ENCODE measurements around the gene SLMAP. TPM values are rescaled to one million over a fixed set of nuclear protein-coding genes. Genes with fewer than 3 reads are reported as not detected.

SLMAP gene
- total RNA-seq, 1 experiment from 2014 or later: 33.5 TPM

DNA sequence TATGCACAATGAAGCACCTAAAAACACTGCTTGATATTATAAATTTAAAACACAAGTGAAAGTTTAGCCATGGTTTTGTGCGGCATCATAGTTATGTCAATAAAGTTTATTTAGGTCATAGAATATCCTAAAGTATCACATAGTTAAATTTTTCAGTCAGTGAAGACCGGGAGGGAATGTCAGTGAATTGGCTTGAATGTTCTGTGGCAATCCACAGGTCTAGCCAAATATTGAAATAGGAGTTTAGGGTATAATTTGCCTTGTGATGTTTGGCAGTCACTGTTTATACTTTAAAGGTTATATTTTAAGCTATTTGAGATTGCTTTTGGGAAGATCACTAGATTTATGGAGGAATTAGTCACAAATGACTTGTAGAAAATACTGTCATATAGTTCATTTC, 172.4 kb downstream of the SLMAP start:
- no peak for DNase-seq

DNA sequence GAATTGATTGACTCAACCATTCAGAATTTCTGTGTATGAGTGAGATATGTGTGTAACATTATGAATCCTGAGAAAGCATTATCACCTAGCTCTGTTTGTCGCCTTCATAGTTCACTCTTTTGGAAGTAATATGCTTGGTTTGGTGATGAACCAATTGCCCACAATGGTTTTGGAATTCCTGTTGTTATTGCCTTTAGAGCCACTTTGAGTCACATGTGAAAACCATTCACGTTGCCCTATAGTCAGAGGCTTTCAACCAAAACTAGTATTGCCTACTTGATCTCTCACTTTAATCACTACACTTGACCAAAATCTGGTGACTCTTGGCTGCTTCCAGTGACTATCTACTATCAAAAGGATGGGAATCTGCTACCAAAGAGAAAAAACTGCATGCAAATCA, 173.9 kb downstream of the SLMAP start:
- H3K27me3 ChIP-seq (ENCODE audit: control insufficient read depth, insufficient read depth, low read length): no peaks in the 10 kb centered on the region
- DNase-seq: no peak
- H3K4me3 ChIP-seq (ENCODE audit: insufficient read depth, low read depth, low read length): no peak overlapping the region
- no peaks in the 10 kb centered on the region; the same call in 1 of the 2 replicates for H3K36me3 ChIP-seq (replicated peaks; ENCODE audit: control insufficient read depth, insufficient read depth, low read length)

More for the DNA sequence above, 172.4 kb downstream of the SLMAP start:
- Histone ChIP-seq H3K27me3 (ENCODE audit: control insufficient read depth, insufficient read depth, low read length) (no peaks in the 10 kb centered on the region), H3K36me3 (replicated peaks; ENCODE audit: control insufficient read depth, insufficient read depth, low read length) (no peaks in the 10 kb centered on the region; the same call in 1 of the 2 replicates), H3K4me3 (ENCODE audit: insufficient read depth, low read depth, low read length) (no peak overlapping the region)

DNA sequence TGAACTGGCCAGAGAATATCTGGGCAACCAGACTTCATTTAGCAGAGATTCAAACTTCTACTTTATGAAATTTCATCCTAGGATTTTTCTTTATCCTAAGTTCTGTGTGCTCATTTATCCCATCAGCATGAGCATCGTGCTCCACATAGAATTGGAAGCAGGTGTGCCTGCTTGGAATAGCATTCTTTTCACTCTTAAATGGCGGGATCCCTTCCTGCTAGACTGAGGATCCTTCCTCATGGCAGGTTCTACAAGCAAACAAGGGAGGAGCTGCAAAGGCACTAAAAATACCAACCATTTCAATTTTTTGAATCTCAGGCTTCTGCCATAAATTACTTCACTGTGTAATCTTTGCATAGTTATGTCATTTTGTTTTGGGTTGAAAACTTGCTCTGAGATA, 177.5 kb downstream of the SLMAP start:
- Histone ChIP-seq H3K27me3 (ENCODE audit: control insufficient read depth, insufficient read depth, low read length) (no peaks in the 10 kb centered on the region), H3K4me3 (ENCODE audit: insufficient read depth, low read depth, low read length) (no peak overlapping the region), H3K36me3 (replicated peaks; ENCODE audit: control insufficient read depth, insufficient read depth, low read length) (no peaks in the 10 kb centered on the region)
- DNase-seq: no peak

DNA sequence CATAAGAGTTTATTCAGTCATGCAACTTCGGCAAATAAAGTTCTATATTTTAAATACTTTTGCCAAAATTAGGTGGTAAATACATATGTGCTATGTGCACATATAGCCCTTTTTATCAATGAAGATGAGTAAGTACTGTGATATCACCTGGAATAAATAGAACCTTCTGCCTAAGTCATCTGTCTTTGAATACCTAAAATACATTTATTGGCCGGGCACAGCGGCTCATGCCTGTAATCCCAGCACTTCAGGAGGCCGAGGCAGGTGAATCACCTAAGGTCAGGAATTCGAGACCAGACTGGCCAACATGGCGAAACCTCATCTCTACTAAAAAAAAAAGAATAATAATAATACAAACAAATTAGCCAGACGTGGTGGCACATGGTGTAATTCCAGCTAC, 178.3 kb downstream of the SLMAP start:
- no peaks in the 10 kb centered on the region for H3K36me3 ChIP-seq (replicated peaks; ENCODE audit: control insufficient read depth, insufficient read depth, low read length)
- no peaks in the 10 kb centered on the region for H3K27me3 ChIP-seq (ENCODE audit: control insufficient read depth, insufficient read depth, low read length)
- no peak for DNase-seq
- H3K4me3 ChIP-seq (ENCODE audit: insufficient read depth, low read depth, low read length): no peak overlapping the region

DNA sequence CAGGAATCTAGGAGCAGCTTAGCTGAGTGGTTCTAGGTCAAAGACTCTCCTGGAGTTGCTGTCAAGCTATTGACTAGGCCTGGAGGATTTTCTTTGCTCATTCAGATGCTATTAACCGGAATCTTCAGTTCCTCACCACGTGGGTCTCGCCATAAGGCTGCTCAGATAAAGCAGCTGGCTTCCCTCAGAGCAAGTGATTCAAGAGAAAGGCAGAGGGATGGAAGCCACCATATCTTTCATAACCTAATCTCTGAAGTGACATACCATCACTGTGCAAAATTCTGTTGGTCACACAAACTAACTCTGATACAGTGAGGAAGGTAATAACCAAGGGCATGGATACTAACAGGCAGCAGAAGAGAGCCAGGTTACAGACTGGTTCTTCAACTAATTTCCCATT, 179.4 kb downstream of the SLMAP start:
- no peaks in the 10 kb centered on the region for H3K27me3 ChIP-seq (ENCODE audit: control insufficient read depth, insufficient read depth, low read length)
- H3K4me3 ChIP-seq (ENCODE audit: insufficient read depth, low read depth, low read length): no peak overlapping the region
- DNase-seq: no peak
- no peaks in the 10 kb centered on the region for H3K36me3 ChIP-seq (replicated peaks; ENCODE audit: control insufficient read depth, insufficient read depth, low read length)

DNA sequence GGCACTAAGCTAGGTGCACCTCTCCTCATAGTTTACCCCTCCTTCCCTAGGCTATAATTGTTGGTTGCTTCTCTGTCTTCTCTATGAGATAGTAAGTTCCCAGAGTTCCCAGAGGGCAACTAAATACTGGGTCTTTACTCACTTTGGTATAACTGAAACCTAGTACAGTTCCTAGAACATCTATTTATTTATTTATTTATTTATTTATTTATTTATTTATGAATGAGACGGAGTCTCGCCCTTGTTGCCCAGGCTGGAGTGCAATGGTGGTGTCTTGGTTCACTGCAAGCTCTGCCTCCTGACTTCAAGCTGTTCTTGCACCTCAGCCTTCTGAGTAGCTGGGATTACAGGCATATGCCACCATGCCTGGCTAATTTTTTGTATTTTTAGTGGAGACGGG, 181.0 kb downstream of the SLMAP start:
- Histone ChIP-seq H3K27me3 (ENCODE audit: control insufficient read depth, insufficient read depth, low read length) (no peaks in the 10 kb centered on the region), H3K4me3 (ENCODE audit: insufficient read depth, low read depth, low read length) (no peak overlapping the region), H3K36me3 (replicated peaks; ENCODE audit: control insufficient read depth, insufficient read depth, low read length) (no peaks in the 10 kb centered on the region)
- no peak for DNase-seq

DNA sequence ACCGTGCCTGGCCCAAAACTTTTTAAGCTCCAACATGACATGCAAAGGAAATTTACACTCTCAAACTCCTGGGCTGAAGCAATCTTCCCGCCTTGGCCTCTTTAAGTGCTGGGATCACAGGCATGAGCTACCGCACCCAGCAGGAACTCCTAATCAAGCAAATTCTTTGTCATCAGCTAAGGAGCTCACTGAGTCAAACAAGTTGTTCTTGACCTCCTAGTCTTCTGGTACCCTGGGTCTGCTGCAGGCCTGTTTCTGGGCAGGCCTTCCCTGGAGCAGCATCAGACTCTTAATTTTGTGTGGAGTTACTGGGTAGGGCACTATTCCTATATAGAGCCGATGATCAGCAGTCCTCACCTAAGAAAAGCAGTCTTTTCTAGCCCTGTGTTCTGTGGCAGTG, 183.7 kb downstream of the SLMAP start:
- H3K4me3 ChIP-seq (ENCODE audit: insufficient read depth, low read depth, low read length): no peak overlapping the region
- DNase-seq: no peak
- no peaks in the 10 kb centered on the region for H3K27me3 ChIP-seq (ENCODE audit: control insufficient read depth, insufficient read depth, low read length)
- no peaks in the 10 kb centered on the region for H3K36me3 ChIP-seq (replicated peaks; ENCODE audit: control insufficient read depth, insufficient read depth, low read length)

DNA sequence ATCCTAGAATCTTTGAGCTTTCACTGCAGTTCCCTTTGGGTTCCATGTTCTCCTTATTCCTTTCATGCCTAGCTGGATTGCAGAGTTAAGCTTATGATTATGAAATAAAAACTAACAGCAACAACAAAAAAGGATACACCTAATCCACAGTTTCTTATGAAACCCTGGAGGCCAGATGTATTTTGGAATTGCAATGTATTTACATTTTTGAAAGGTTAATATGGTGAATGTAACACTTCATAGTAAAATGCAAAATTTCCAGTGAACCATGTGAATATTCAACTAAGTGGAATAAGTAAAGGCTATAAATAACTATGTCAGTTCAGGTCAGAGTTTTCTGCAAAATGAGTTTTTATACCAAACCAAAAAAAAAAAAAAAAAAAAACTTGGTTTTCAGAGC, 186.3 kb downstream of the SLMAP start:
- H3K4me3 ChIP-seq (ENCODE audit: insufficient read depth, low read depth, low read length): no peak overlapping the region
- DNase-seq: no peak
- no peaks in the 10 kb centered on the region for H3K36me3 ChIP-seq (replicated peaks; ENCODE audit: control insufficient read depth, insufficient read depth, low read length)
- no peaks in the 10 kb centered on the region for H3K27me3 ChIP-seq (ENCODE audit: control insufficient read depth, insufficient read depth, low read length)

DNA sequence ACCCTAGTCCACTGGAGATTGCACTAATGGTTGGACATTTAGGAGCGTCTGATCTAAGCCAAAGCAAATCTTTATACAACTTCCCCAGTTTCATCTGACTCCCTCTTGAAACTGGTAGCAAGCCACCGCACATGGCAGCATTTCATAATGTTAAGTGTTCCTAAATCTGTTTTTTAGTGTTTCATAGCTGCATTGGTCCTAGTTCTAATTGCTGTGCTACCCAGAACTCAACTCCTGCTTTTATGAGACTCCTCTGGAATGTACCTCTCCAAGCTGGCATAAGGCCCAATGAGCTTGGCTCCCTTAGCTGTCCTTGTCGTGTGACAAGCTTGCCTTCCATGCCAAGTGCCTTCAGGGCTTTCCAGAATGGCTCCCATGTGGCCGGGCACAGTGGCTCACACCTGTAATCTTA, 186.8 kb downstream of the SLMAP start:
- no peak overlapping the region for H3K4me3 ChIP-seq (ENCODE audit: insufficient read depth, low read depth, low read length)
- DNase-seq: no peak
- no peaks in the 10 kb centered on the region for H3K36me3 ChIP-seq (replicated peaks; ENCODE audit: control insufficient read depth, insufficient read depth, low read length)
- H3K27me3 ChIP-seq (ENCODE audit: control insufficient read depth, insufficient read depth, low read length): no peaks in the 10 kb centered on the region

DNA sequence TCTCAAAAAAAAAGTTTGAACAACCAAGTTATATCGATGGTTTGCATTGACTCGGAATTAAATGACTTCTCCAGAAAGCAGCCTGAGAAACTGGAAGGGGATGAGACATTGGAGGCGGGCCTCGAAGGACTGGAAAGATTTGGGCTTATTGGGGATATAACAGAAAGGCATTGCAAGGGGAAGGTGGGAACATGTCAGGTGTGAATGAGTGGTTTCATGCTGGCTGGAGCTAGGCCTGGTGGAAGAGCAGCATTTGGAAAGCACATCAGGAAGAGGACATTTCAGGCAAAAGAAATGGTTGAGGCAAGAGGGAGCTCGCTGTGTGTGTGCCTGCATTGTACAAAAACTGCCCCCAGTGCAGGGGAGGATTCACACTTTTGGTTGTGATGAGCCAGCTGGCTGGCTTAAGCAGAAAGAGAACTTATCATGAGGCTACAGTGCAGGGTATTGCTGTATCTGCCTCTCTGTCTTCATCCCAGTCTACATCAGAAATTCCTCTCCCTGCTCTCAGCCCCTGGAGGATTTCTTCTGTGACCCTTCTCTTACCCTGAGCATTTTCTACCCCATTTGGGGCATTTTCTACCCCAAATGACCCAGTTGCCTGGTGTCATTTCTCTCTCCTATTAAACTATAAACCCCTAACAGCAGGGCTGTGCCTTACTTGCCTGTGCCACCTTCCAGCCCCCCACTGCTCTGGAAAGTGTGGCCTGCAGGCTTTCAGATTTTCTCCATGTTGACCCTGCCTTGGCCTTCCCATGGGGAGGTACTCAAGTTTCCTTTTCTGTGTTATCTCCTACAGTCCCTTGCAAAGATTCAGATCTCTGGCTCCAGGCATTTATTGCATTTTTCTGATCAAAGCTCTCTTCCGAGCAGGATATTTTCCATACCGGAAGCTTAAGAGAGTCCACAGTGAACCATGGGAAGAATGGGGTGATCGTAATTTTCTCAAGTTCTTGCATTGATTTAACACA, 187.7 kb downstream of the SLMAP start:
- Histone ChIP-seq H3K27me3 (ENCODE audit: control insufficient read depth, insufficient read depth, low read length) (no peaks in the 10 kb centered on the region), H3K4me3 (ENCODE audit: insufficient read depth, low read depth, low read length) (no peak overlapping the region), H3K36me3 (replicated peaks; ENCODE audit: control insufficient read depth, insufficient read depth, low read length) (no peaks in the 10 kb centered on the region)
- no peak for DNase-seq

DNA sequence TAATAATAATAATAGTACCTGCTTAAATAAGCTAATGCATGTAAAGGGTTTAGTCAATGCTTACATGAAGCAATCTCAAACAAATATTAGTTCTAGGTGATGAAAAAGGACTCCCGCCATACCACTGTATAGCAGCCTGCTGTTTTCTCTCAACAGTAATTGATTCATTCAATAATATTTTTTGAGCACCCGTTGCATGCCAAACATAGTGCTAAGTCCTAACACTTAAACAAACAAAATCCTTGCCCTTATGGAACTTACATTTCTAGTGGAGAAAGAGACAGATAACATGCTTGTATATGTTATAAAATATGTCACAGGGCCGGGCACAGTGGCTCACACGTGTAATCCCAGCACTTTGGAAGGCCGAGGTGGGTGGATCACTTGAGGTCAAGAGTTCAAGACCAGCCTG, 190.9 kb downstream of the SLMAP start:
- no peak for DNase-seq
- Histone ChIP-seq H3K36me3 (replicated peaks; ENCODE audit: control insufficient read depth, insufficient read depth, low read length) (no peaks in the 10 kb centered on the region), H3K27me3 (ENCODE audit: control insufficient read depth, insufficient read depth, low read length) (no peaks in the 10 kb centered on the region), H3K4me3 (ENCODE audit: insufficient read depth, low read depth, low read length) (no peak overlapping the region)

DNA sequence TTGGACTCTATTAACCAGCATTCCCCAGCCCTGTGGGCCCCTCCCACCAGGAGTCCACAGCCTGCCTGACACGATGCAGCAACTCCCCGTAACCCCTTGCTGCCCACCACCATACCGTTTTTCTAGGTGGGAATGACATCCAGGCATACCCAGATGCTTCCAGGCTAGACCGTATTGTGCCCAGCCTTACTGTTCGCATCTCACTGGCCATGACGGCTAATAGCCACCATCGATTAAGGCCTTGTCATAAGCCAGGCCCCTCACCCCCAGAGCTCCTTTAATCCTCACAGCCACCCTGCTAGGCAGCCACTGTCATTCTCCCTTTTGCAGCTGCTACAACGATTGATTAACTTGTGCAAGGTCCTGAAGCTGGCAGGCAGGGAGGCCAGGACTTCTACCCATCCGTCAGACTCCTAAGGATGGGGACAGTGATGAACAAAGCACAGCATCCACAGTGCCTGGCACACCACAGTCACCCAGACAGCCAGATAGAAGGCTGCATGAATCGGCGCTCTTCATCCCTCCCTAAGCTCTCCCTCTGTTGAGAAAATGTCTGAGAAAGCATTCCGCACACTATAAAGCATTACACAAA, 192.1 kb downstream of the SLMAP start:
- no peaks in the 10 kb centered on the region for H3K27me3 ChIP-seq (ENCODE audit: control insufficient read depth, insufficient read depth, low read length)
- H3K4me3 ChIP-seq (ENCODE audit: insufficient read depth, low read depth, low read length): no peak overlapping the region
- H3K36me3 ChIP-seq (replicated peaks; ENCODE audit: control insufficient read depth, insufficient read depth, low read length): no peaks in the 10 kb centered on the region
- peak; percentile 16 for DNase-seq

DNA sequence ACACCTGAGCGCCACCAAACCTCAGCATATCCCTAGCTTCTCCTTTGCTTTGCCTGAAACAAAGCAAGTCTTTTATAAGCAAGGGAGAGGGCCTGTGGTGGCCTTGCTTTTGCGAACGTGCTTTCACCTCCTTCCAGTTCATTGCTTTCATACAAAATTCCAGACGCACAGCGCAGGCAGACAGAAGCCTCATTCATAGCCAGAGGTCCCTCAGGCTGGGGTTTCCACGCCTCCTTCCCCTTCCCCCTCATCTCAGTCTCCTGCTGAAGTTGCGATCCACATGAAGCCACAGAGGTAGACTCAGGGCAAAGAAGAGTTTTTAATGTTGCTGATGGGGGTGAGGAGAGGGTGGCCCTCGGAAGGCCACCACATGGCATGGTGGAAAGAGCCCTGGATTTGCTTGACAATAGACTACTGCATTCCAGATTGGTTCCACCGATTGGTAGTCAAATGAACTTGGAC, 192.7 kb downstream of the SLMAP start:
- no peaks in the 10 kb centered on the region for H3K27me3 ChIP-seq (ENCODE audit: control insufficient read depth, insufficient read depth, low read length)
- no peaks in the 10 kb centered on the region for H3K36me3 ChIP-seq (replicated peaks; ENCODE audit: control insufficient read depth, insufficient read depth, low read length)
- no peak for DNase-seq
- H3K4me3 ChIP-seq (ENCODE audit: insufficient read depth, low read depth, low read length): no peak overlapping the region

DNA sequence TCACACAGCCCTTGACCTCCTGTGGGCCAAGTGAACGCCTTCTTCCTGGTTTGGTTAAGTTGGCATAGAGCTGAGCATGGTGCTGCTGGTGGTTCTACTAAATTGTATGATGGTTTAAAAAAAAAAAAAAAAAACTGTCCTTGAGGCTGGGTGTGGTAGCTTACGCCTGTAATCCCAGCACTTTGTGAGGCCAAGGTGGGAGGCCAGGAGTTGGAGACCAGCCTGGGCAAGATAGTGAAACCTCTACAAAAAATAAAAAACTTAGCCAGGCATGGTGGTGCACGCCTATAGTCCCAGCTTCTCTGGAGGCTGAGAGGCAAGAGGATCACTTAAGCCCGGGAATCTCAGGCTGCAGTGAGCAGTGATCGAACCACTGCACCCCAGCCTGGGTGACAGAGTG, 193.2 kb downstream of the SLMAP start:
- DNase-seq: no peak
- Histone ChIP-seq H3K36me3 (replicated peaks; ENCODE audit: control insufficient read depth, insufficient read depth, low read length) (no peaks in the 10 kb centered on the region), H3K4me3 (ENCODE audit: insufficient read depth, low read depth, low read length) (no peak overlapping the region), H3K27me3 (ENCODE audit: control insufficient read depth, insufficient read depth, low read length) (no peaks in the 10 kb centered on the region)
